HG03025 (cell line): ENCODE data around the gene IL20.
"Not testable (repeated sequence)": the region's sequence is repeated elsewhere in the genome, so short reads cannot be mapped to it uniquely, and the experiment has no call there.

Source experiments
- ATAC-seq: cut with Tn5 transposase; IDR thresholded peaks from one replicate; pipeline ENCODE4 v1.9.1; 2021; ENCODE audit warnings: mild to moderate bottlenecking, moderate library complexity; ENCODE audit not compliant: unreplicated experiment, low FRiP score

Gene IL20

GRCh38 chr1:206841609-206842323 lies 23.7 kb upstream of the IL20 start:
- no peak for ATAC-seq

GRCh38 chr1:206842854-206843253 lies 22.6 kb upstream of the IL20 start:
- no peak for ATAC-seq

GRCh38 chr1:206843626-206844025 lies 21.8 kb upstream of the IL20 start:
- no peak for ATAC-seq

GRCh38 chr1:206846487-206846886 lies 18.9 kb upstream of the IL20 start:
- ATAC-seq, result no peak

- ATAC-seq, result no peak
Observed at GRCh38 chr1:206847337-206847834, 18.0 kb upstream of the IL20 start.

GRCh38 chr1:206847946-206848345 lies 17.5 kb upstream of the IL20 start:
- ATAC-seq, result no peak

GRCh38 chr1:206850401-206850800 lies 15.0 kb upstream of the IL20 start:
- ATAC-seq, result no peak

- no peak for ATAC-seq
Observed at GRCh38 chr1:206851341-206852010, 13.9 kb upstream of the IL20 start.

GRCh38 chr1:206852662-206853061 lies 12.8 kb upstream of the IL20 start:
- not testable (repeated sequence) for ATAC-seq

GRCh38 chr1:206853696-206854095 lies 11.7 kb upstream of the IL20 start:
- ATAC-seq, result not testable (repeated sequence)

- ATAC-seq, result no peak
Observed at GRCh38 chr1:206854401-206855129, 10.9 kb upstream of the IL20 start.

GRCh38 chr1:206855859-206856258 lies 9.6 kb upstream of the IL20 start:
- ATAC-seq, result no peak

- no peak for ATAC-seq
Observed at GRCh38 chr1:206856674-206857464, 8.6 kb upstream of the IL20 start.

- no peak for ATAC-seq
Observed at GRCh38 chr1:206859082-206859521, 6.3 kb upstream of the IL20 start.

- ATAC-seq, result no peak
Observed at GRCh38 chr1:206860165-206860564, 5.3 kb upstream of the IL20 start.

GRCh38 chr1:206863266-206863665 lies 2.2 kb upstream of the IL20 start:
- ATAC-seq, result no peak

- no peak for ATAC-seq
Observed at GRCh38 chr1:206866062-206866461, 639 bp downstream of the IL20 start.

GRCh38 chr1:206867239-206867638 lies 1.8 kb downstream of the IL20 start:
- no peak for ATAC-seq

GRCh38 chr1:206867716-206868115 lies 2.3 kb downstream of the IL20 start:
- no peak for ATAC-seq

- no peak for ATAC-seq
Observed at GRCh38 chr1:206868264-206868663, 2.8 kb downstream of the IL20 start.
